ENCODE data around the gene FXN.
"Not testable (repeated sequence)": the region's sequence is repeated elsewhere in the genome, so short reads cannot be mapped to it uniquely, and the experiment has no call there.

The FXN gene

DNA sequence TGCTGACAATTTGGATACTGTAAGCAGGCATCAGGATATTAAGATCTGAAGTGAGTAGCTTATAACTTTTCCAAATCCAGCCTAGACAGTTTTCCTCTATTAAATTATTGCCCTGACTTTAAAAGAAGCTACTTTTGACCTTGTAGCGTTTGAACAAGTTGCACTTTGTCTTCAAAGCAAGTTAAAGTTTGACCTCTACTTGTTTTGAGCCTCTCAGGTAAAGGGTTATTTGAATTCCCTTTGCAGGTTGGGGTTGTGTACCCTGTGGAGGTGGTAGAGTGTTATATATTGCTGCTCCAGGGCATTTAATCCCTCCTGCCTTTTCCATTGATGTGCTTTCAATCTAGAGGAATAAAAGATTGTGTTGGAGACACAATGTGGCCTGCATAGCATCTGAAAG lies 30.1 kb downstream of the FXN start:
- no peak for DNase-seq (ENCODE audit: low read depth, low spot score)

DNA sequence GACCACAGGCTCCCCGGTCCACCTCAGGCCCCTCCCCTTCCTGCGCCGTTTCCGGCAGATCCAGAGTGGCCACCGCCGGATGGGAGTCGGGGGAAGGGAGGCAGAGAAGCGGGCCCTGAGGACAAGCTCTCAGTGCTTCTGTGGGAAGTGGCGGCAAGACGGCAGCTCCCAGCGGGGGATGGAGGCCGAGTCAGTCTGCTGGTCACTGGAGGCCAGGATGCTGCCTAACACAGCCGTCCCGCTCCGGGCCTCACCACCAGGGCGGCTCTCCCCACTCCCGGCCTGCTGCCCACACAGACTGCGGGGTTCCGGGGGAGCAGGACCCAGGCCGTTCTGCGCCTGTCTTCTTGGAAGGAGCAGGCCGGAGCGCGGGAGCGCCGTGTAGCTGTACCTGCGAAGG lies 31.4 kb downstream of the FXN start:
- no peak for DNase-seq (ENCODE audit: low read depth, low spot score)

DNA sequence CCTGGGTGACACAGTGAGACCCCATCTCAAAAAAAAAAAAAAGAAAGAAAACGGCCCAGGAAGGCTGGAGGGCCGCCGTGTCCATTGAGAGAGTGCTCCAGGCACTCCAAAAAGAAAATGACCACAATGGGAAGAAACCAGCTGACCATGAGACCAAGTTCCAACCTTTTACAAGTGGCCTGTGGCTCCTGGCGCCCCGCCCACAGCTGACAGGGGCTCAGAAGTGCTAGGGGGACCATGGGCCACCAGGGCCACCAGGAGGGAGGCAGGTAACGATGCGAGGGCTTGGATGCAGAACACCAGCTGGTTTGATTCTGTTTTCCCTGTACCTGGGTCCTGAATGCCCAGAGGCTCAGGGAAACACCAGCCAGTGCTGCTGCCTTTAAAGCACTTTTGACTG lies 34.6 kb downstream of the FXN start:
- DNase-seq (ENCODE audit: low read depth, low spot score), result no peak

DNA sequence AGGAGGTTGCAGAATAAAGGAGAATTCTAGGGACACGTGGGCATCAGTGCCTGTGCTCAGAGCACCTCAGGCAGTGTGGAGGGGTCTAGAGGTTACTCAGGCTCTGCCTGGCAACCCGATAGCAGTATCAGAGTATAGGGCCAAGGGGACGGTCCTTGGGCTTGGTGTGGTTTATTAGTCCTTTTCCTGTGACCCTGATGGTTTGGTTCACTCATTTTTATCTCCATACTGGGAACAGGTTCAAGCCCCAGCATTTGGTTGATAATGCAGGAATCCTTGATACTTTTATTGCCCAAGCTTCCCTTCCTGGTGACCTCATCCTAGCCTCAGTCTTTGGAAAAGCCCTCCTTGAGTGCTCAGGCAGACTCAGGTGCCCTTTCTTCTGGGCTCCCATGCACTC lies 35.5 kb downstream of the FXN start:
- DNase-seq (ENCODE audit: low read depth, low spot score), result no peak

DNA sequence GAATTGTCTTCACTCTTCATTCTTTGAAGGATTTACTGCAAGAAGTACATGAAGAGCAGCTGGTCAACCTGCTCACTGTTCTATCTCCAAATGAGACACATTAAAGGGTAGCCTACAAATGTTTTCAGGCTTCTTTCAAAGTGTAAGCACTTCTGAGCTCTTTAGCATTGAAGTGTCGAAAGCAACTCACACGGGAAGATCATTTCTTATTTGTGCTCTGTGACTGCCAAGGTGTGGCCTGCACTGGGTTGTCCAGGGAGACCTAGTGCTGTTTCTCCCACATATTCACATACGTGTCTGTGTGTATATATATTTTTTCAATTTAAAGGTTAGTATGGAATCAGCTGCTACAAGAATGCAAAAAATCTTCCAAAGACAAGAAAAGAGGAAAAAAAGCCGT lies 37.6 kb downstream of the FXN start:
- DNase-seq (ENCODE audit: low read depth, low spot score), result no peak

DNA sequence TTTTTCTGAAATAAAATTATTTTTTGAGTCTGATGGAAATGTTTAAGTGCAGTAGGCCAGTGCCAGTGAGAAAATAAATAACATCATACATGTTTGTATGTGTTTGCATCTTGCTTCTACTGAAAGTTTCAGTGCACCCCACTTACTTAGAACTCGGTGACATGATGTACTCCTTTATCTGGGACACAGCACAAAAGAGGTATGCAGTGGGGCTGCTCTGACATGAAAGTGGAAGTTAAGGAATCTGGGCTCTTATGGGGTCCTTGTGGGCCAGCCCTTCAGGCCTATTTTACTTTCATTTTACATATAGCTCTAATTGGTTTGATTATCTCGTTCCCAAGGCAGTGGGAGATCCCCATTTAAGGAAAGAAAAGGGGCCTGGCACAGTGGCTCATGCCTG lies 39.2 kb downstream of the FXN start:
- no peak for DNase-seq (ENCODE audit: low read depth, low spot score)

DNA sequence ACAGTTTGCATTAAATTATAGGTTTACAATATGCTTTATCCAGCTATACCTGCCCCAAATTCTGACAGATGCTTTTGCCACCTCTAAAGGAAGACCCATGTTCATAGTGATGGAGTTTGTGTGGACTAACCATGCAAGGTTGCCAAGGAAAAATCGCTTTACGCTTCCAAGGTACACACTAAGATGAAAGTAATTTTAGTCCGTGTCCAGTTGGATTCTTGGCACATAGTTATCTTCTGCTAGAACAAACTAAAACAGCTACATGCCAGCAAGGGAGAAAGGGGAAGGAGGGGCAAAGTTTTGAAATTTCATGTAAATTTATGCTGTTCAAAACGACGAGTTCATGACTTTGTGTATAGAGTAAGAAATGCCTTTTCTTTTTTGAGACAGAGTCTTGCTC lies 41.0 kb downstream of the FXN start:
- DNase-seq (ENCODE audit: low read depth, low spot score), result no peak

DNA sequence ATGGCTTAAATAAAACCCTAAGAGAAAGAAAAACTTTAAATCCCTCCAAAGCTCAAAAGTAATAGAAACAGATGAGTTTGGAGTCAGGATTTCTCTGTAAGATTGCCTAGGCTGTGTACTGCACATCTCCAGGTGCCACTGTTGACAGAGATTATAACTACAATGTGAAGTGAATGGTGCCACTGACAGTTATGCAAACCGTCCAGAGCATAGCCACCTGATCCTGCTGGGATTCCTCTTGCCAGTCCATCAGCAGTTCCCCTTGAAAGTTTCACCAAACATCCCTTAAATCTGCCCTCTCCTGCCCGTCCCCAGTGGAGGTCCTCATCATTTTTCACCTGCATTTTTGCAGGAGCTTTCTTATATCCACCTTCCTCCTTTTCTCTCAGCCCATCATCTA lies 42.5 kb downstream of the FXN start:
- DNase-seq (ENCODE audit: low read depth, low spot score), result no peak

DNA sequence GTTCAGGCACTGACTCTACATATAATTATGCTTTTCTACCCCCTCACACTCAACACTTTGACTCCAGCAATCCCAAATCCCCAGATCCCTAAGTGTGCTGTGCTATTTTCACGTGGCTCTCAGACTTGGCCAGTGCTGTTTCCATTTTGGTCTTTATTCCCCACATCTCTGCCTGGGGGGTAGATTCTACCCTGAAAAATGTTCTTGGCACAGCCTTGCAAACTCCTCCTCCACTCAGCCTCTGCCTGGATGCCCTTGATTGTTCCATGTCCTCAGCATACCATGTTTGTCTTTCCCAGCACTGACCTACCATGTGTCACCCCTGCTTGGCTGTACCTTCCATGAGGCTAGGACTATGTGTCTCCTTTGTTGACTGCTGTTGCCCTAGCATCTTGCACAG lies 43.0 kb downstream of the FXN start:
- no peak for DNase-seq (ENCODE audit: low read depth, low spot score)

DNA sequence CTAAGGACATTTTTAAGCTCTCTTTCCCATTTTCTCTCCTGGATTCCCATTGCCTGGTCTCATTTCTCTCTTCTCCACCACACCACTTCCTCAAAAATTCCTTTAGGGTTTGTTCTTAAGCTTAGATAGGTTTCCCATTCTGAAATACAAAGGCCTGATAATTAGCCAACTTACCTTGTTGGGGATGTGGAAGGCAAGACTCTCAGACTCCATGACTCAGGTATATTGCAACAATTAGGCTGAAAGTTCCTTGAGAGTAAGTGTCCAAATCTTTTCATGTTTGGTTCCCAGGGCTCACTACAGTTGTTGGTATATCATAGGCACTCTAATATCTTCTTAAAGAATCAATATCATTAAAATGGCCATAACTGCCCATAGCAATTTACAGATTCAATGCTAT lies 43.6 kb downstream of the FXN start:
- no peak for DNase-seq (ENCODE audit: low read depth, low spot score)

DNA sequence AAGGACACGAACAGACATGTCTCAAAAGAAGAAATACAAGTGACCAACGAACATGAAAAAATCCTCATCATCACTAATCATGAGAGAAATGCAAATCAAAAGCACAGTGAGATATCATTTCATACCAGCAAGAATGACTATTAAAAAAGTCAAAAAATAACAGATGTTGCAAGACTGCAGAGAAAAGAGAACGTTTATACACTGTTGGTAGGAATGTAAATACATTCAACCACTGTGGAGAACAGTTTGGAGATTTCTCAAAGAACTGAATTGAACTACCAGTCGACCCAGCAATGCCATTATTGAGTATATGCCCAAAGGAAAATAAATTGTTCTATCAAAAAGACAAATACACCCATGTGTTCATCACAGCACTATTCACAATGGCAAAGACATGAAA lies 45.7 kb downstream of the FXN start:
- no peak for DNase-seq (ENCODE audit: low read depth, low spot score)

DNA sequence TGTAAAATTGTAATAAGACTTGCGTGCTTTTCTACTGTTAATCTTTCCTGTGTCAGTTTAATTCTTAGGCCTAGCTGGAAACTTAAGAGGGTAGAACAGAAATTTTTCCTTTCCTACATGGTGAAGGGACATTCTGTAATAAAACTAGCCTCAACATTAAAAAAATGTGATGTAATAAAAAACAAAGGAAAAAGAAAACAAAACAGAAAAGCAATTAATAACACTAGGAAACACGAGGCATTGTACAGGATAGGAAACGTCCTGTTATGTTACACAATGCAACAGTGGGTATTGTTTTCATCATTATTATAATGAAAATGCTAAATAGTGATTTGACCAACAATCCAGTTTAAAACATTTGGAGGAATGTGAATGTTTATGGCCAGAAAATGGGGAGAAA lies 47.8 kb downstream of the FXN start:
- no peak for DNase-seq (ENCODE audit: low read depth, low spot score)

DNA sequence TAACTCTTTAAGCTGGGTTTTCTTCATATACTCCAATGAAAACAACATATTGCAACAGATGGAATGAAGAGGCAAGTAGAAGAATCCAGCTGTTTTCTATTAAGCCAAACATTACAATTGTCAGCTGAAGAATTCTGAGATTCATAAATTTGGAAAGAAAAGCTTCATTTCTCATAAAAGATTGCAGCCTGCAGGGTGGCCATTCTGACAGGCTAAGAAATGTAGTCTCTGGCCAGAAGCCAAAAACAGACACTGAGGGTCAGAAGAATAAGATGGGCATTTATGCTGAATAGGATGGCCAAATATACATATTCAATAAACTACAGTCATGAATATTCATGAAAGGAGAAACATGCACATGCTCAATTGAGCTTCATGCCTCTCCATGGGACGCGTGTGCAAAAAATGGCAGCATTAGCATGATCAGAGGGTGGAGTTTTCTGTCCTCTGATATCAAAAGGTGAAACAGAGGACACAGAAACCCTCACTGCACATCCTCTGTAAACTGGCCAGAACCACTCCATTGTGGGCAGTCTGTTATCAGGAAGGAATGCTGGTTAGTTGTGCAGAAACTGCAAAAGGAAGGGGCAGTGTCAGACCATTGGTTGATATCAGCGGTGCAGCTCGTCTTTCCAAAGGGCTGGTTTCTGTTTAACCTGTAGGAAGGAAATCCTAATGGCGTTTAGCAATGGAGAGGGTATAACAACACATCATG lies 50.2 kb downstream of the FXN start:
- DNase-seq (ENCODE audit: low read depth, low spot score), result no peak

DNA sequence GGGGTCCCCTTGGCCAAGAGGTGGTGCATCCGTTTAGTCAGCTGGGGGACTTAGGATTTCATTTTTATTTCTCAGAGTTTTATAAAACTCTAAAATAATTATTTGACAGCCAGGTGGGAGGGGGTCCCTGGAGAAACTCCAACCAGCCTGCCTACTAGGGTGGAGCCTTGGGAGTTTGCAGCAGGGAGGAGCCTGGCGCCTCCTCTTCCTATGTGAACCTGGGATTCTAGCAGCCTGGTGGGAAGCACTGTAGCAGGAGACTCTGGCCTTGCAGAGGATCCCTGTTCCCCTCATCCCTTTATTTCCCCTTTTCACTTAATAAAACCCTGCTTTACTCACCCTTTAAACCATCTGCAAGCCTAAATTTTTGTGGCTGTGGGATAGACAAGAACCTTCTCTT lies 50.8 kb downstream of the FXN start:
- DNase-seq (ENCODE audit: low read depth, low spot score), result no peak

DNA sequence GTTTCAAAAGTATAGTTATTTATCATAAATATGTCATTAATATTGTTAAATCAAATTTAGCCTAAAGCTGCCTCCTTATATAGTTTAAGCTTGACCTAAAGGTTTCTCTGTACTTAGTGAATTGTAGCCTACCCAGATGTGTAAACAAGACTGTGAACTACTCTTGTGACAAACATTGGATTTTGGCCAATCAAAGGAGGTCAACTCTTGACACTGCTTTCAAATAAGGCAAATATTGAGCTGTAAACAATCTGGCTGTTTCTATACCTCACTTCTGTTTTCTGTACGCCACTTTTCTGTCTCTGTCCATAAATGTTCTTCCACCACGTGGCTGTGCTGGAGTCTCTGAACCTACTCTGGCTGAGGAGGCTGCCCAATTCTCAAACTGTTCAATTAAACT lies 51.2 kb downstream of the FXN start:
- no peak for DNase-seq (ENCODE audit: low read depth, low spot score)

DNA sequence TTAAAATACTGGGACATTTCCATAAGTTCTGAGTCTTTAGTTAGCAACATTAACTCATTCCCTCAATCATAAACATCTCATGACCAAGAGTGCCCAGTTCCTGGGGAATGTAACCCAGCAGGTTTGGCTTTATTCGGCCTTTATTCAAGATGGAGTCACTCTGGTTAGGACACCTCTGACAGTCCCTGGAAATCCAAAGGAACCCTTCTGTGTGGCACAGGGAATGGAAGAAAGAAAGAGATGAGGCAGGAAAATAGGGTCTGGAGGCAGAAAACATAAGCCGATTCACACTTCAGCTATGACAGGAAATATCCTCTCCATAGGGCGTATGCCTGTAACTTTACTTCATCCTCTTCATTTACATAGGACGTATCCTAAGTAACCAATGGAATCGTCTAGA lies 53.5 kb downstream of the FXN start:
- DNase-seq (ENCODE audit: low read depth, low spot score), result no peak

DNA sequence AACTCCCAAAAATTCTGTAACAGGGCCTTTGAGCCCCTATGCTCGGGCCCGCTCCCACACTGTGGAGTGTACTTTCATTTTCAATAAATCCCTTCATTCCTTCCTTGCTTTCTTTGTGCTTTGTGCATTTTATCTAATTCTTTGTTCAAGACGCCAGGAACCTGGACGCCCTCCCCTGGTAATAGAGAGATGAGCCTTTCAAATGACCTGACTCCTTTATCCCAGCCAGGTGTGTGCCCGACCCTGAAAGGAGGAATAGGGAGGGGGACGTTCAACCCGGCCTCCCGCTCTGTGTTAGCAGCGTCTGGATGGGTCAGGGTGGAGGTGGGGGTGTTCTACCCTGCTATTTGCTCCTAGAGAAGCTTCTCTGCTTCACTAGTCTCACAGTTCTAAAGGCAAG lies 53.9 kb downstream of the FXN start:
- DNase-seq (ENCODE audit: low read depth, low spot score), result no peak

DNA sequence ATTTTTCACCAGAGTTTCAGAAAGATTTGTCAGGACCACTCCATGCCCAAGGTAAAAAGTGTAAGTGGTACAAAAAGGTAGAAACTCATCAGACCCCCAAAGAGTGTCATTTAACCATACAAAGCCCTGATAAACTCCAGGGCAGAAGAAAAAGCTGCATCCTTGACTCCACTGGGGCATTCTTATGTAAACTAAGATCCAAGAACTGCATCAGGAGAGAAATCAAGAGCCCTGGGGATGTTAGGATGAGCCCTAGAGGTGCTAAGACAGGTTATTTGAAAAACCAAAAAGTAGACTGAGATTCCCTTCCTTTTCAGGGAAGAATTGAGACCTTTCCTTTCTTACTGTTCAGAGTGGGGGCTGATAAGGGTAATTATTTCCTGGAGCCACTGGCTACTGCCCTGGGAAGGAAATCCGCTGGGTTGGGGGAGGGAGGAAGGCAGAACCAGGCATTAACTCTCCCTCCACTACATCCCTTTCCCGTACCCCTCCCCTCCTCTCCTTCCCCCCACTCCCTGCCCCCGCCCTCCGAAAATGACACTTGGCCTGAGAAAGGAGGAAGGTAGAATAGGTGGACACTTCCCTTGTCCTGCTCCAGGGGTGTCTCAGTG lies 54.7 kb downstream of the FXN start:
- DNase-seq (ENCODE audit: low read depth, low spot score), result no peak

DNA sequence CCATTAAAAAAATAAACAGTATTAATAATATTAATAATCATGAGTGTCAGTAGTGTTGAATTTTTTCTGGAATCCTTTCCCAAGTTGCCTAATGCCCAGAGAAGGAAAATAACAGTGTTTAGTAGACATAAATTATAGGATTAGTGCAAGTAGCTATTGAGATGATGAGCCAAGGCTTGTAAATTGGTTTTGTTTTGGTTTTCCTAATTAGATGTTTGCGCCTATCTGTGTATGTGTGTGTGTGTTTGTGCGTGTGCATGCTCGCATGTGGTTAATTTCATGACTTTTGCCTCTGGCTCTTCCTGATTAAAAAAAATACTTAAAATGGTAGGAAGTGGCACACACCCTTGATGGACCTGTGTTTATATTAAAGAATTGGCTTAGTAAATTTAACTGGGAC lies 55.4 kb downstream of the FXN start:
- no peak for DNase-seq (ENCODE audit: low read depth, low spot score)

DNA sequence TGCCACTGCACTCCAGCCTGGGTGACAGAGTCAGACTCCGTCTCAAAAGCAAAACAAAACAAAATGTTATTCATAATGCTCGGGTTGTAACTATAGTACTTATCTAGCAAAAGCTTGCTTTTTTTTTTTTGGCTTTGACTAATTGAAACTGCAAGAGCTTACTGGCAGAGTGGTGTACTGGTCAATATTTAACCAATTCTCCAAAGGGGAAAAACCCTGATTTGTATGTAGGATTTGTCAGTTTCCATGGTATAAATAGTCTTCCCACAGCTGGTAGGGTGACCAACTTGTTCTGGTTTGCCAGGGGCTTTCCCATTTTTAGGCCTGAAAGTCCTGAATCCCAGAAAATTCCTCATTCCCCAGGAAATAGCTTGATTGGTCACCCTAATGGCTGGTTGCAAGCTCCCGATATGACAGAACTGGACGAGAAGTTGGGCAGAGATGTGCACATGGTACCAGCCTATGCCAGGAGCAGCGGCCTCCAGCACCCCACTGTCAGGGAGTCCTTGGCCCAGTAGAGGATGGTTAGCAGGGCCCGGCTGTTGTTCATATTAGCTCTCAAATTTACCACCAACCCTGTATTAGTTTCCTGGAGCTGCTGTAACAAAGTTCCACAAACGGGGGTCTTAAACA lies 58.0 kb downstream of the FXN start:
- no peak for DNase-seq (ENCODE audit: low read depth, low spot score)

DNA sequence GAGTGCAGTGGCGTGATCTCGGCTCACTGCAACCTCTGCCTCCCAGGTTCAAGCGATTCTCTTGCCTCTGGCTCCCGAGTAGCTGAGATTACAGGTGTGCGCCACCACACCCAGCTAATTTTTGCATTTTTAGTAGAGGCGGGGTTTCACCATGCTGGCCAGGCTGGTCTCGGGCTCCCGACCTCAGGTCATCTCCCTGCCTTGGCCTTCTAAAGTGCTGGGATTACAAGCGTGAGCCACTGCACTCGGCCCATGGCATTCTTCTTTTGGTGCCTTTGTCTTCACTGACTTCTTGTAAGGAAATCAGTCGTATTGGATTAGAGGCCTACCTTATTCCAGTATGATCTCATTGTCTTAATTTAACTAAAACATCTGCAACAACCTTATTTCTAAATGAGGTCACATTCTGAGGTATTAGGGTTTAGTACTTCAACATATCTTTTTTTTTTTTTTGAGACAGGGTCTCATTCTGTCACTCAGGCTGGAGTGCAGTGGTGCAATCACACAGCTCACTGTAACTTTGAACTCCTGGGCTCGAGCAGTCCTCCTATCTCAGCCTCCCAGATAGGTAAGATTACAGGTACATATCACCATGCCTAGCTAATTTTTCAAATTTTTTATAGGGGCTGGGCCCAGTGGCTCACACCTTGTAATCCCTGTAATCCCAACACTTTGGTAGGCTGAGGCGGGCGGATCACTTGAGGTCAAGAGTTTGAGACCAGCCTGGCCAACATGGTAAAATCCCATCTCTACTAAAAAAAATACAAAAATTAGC lies 59.0 kb downstream of the FXN start:
- not testable (repeated sequence) for DNase-seq (ENCODE audit: low read depth, low spot score)

DNA sequence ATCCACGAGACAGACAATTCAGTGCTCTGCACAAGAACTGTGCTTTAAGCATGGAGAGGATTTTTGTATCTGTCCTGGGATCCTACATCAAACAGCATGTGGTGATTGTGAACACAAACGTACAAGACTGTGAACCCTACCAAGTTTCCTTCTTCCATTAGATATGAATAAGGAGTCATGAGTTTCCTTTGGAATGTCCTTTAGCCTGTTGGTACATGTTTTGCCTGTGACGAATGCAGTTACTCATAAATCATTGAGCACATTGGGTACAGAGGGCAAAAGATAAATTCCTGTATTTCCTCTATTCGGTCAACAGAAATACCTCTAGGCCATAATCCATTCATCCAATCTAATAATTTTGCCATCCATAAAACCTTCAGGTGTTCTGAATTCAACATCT lies 61.5 kb downstream of the FXN start:
- DNase-seq (ENCODE audit: low read depth, low spot score), result no peak
